Panc1 (cell line): ENCODE measurements around the gene TMEM117.

Source experiments
- POLR2AphosphoS5 ChIP-seq: IDR thresholded peaks from 2 replicates; pipeline ENCODE4 v1.6.1; 2012; ENCODE audit warnings: mild to moderate bottlenecking, low read depth, low read length, moderate library complexity
- SIN3A ChIP-seq: IDR thresholded peaks from 2 replicates; pipeline ENCODE4 v1.6.1; 2012; ENCODE audit warnings: low read depth, mild to moderate bottlenecking, low read length, moderate library complexity, borderline replicate concordance; ENCODE audit not compliant: insufficient read depth
- TCF7L2 ChIP-seq: IDR thresholded peaks from 2 replicates; pipeline ENCODE4 v1.6.1; 2011; ENCODE audit warnings: mild to moderate bottlenecking, low read depth, low read length, inconsistent platforms
- TF ChIP-seq, protein P1 (sequence below): fragments of 450-650 bp; IDR thresholded peaks from 2 replicates; pipeline ENCODE4 v1.5.1; 2017; ENCODE audit warnings: mild to moderate bottlenecking
- TF ChIP-seq, protein P2 (sequence below), 2 experiments: IDR thresholded peaks; 2 replicates each; pipeline ENCODE4 v1.6.1; 2011 to 2012; ENCODE audit warnings: low read depth in 2 of 2, control low read depth in 1 of 2, low read length in 1 of 2, mild to moderate bottlenecking in 1 of 2, moderate library complexity in 1 of 2; ENCODE audit not compliant: insufficient read depth in 1 of 2

DNA sequence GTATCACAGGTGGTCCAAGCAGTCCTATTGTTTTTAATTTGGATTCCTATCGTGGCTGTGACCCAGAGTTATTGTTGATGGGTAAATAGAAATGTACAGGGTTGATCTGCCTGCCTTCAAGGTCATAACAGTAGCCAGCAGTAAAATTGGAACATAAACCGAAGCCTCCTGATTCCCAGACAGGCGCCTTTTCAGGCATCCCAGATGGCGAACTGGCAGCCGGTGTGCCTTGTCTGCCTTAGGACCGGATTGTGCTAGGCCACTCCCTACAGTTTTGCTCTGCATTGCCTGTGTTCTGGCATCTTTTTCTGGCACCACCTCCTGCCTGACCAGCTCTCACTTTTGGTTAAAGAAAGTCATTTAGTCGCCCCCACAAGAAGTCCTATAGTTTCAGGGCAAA is 22.2 kb downstream of the TMEM117 start:
- TF ChIP-seq, protein P1, sequence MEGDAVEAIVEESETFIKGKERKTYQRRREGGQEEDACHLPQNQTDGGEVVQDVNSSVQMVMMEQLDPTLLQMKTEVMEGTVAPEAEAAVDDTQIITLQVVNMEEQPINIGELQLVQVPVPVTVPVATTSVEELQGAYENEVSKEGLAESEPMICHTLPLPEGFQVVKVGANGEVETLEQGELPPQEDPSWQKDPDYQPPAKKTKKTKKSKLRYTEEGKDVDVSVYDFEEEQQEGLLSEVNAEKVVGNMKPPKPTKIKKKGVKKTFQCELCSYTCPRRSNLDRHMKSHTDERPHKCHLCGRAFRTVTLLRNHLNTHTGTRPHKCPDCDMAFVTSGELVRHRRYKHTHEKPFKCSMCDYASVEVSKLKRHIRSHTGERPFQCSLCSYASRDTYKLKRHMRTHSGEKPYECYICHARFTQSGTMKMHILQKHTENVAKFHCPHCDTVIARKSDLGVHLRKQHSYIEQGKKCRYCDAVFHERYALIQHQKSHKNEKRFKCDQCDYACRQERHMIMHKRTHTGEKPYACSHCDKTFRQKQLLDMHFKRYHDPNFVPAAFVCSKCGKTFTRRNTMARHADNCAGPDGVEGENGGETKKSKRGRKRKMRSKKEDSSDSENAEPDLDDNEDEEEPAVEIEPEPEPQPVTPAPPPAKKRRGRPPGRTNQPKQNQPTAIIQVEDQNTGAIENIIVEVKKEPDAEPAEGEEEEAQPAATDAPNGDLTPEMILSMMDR, result no peak
- TF ChIP-seq POLR2AphosphoS5 (no peak), SIN3A (no peak), TCF7L2 (no peak)
- TF ChIP-seq, protein P2, sequence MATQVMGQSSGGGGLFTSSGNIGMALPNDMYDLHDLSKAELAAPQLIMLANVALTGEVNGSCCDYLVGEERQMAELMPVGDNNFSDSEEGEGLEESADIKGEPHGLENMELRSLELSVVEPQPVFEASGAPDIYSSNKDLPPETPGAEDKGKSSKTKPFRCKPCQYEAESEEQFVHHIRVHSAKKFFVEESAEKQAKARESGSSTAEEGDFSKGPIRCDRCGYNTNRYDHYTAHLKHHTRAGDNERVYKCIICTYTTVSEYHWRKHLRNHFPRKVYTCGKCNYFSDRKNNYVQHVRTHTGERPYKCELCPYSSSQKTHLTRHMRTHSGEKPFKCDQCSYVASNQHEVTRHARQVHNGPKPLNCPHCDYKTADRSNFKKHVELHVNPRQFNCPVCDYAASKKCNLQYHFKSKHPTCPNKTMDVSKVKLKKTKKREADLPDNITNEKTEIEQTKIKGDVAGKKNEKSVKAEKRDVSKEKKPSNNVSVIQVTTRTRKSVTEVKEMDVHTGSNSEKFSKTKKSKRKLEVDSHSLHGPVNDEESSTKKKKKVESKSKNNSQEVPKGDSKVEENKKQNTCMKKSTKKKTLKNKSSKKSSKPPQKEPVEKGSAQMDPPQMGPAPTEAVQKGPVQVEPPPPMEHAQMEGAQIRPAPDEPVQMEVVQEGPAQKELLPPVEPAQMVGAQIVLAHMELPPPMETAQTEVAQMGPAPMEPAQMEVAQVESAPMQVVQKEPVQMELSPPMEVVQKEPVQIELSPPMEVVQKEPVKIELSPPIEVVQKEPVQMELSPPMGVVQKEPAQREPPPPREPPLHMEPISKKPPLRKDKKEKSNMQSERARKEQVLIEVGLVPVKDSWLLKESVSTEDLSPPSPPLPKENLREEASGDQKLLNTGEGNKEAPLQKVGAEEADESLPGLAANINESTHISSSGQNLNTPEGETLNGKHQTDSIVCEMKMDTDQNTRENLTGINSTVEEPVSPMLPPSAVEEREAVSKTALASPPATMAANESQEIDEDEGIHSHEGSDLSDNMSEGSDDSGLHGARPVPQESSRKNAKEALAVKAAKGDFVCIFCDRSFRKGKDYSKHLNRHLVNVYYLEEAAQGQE (IDR thresholded peaks at IDR 0.05; ENCODE audit: insufficient read depth in 1 of 2, low read depth in 2 of 2, low read length in 1 of 2), result no peak
